Cardiac atrium fibroblast (primary cell): ENCODE results near the gene SAAL1. TPM values are rescaled to one million over a fixed set of nuclear protein-coding genes. Genes with fewer than 3 reads are reported as not detected.

Experiments
- total RNA-seq: library from RNA; depleted of rRNA; stranded (reverse); fragments of >200 nt; gene quantifications from 2 replicates; pipeline ENCODE4 v1.2.3, GENCODE V29; 2015

SAAL1 gene
- total RNA-seq = 14.3 and 19.4 TPM in 2 replicates

GRCh38 chr11:18105802-18106574 is at the start of gene SAAL1:
Gene SAAL1 (minus strand): TSS chr11:18106082. CDS start chr11:18106041, 41 bp downstream.

GRCh38 chr11:18132341-18132740 is 26.5 kb upstream of the SAAL1 start, which contains the start of gene MRGPRX3:
Gene MRGPRX3 (plus strand): TSS chr11:18132571. CDS start chr11:18137203, 4,632 bp downstream.

GRCh38 chr11:18046116-18046777 is 59.6 kb downstream of the SAAL1 start, which contains the start of gene TPH1:
Gene TPH1 (minus strand): TSS chr11:18046269. CDS start chr11:18040762, 5,507 bp downstream.

Other genes with a start within 250 kb of the SAAL1 start
- gene SERGEF, start 93.0 kb downstream of the SAAL1 start, total RNA-seq = 7.3 and 21.8 TPM in 2 replicates
- under 0.01 TPM in 1 of 2 replicates, not detected in the other for gene TPH1, start 59.8 kb downstream of the SAAL1 start, total RNA-seq
- gene MRGPRX3, start 26.5 kb upstream of the SAAL1 start, total RNA-seq = not detected in 2 replicates
- gene MRGPRX4, start 66.8 kb upstream of the SAAL1 start, total RNA-seq = not detected in 2 replicates
- gene SAA4, start 130.7 kb upstream of the SAAL1 start, total RNA-seq = not detected in 2 replicates
- gene SAA2, start 142.6 kb upstream of the SAAL1 start, total RNA-seq = 6.8 TPM in 1 of 2 replicates, not detected in the other
- gene SAA1, start 160.2 kb upstream of the SAAL1 start, total RNA-seq = 31.8 TPM in 1 of 2 replicates, not detected in the other
- gene HPS5, start 216.1 kb upstream of the SAAL1 start, total RNA-seq = 34.7 and 37.9 TPM in 2 replicates
- 51.3 and 66.4 TPM in 2 replicates for gene GTF2H1, start 216.5 kb upstream of the SAAL1 start, total RNA-seq